ENCODE results near the gene TNFRSF14. TPM values are rescaled to one million over a fixed set of nuclear protein-coding genes. Genes with fewer than 3 reads are reported as not detected.

TNFRSF14 gene
- total and polyA plus RNA-seq, 2 experiments from 2014 or later, result 7.8 to 13.3 TPM

DNA sequence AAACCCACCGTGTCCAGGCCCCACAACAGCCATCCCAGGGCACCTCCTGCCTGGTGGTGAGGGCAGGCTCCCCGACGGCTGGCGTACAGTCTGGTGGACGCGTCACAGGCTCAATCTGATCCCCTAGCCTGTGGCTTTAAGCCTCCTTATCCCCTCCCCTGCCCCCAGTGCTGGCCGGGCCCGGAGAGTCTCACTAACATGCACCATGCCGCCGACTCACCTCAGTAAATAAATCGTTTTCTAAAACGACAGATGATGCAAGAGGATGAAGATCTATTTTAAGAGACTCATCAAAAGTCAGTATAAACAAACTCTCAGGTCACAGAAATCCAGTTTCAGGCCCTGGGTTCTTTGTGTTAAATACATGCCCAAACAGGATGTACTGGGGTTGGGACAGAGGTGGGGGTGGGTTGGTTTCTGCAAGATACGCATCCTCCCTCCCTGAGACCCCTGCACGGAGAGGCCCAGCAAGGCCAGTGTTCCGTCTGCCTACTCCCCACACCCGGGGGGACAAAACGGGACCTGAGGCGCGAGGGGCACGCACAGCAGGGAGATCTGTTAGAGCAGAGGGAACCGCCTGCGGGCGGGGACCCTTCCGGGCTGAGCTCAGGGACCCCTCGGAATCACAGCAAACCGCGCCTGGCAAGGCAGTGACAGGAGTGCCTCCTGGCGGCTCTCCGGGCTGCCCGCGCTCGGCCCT is 32.8 kb upstream of the TNFRSF14 start:
- 87 to 88% methylated on average over 32 of the region's 32 CpGs for WGBS, 2 experiments (ENCODE audit: low coverage in 1 of 2, low lambda C conversion rate in 2 of 2, missing lambda C conversion rate in 2 of 2)
- H3K4me1 ChIP-seq (ENCODE audit: insufficient read depth), result peaks cover 15% of the 10 kb centered on the region; the same call in 1 of the 2 replicates

DNA sequence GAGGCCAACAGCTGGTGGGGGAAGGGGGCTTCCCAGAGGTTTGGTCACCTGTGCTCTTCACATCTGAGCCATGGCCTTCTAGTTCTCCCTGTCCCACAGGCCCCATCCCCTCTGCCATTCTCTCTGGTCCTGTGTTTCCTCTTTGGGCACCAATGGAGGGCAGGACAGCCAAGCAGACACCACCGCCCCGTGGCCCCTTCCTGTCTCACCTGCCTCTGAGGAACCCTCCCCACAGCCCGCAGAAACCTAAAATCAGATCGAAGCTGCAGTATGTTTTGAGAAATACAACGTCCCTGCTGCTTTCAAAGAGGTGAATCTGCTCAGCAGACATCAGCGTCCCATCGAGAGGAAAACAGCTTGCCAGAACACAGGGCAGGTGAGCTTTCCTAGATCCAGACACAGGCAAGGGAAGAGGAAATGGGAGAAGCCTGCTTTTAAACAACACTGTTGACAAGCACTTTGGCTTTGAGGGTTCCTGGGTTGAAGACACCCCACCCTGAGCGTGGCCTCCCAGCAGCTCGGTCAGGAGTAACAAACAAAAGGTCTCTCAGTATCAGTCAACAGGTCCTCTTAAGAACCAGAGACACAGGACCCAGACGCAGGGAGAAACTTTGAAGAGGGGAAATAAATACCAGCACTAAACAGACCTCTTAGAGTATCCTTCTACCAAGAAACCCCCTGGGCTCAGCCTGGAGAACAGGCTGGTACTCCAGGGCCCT is 32.1 kb upstream of the TNFRSF14 start:
- Histone ChIP-seq H3K9me3 (ENCODE audit: low read depth) (no peaks in the 10 kb centered on the region), H3K4me1 (ENCODE audit: insufficient read depth) (peaks cover 15% of the 10 kb centered on the region; the same call in 1 of the 2 replicates), H3K9ac (0 out of 2 replicates have a peak overlapping the region, but pooled peaks have one; percentile 5), H3K27me3 (replicated peaks; ENCODE audit: insufficient read depth) (no peaks in the 10 kb centered on the region), H2AFZ (no peak overlapping the region), H4K20me1 (ENCODE audit: insufficient read depth) (no peaks in the 10 kb centered on the region), H3K9me2 (ENCODE audit: insufficient read depth) (no peaks in the 10 kb centered on the region), H3K27ac (no peak overlapping the region), H3F3A (ENCODE audit: insufficient read depth) (no peaks in the 10 kb centered on the region), H3K4me2 (ENCODE audit: unreplicated experiment) (no peak overlapping the region), H3K36me3 (ENCODE audit: low read depth) (no peaks in the 10 kb centered on the region; the same call in 1 of the 2 replicates), H3K4me3 (0 out of 2 replicates have a peak overlapping the region, but pooled peaks have one; percentile 88), H3K79me2 (ENCODE audit: insufficient read depth) (peaks cover 53% of the 10 kb centered on the region)
- no peak for DNase-seq
- 66 to 67% methylated on average over 10 of the region's 10 CpGs for WGBS, 2 experiments (ENCODE audit: low coverage in 1 of 2, low lambda C conversion rate in 2 of 2, missing lambda C conversion rate in 2 of 2)
- TF ChIP-seq EZH2phosphoT487 (IDR thresholded peaks at IDR 0.05; ENCODE audit: insufficient read depth, low read depth), result no peak
- TF ChIP-seq EZH2 (IDR thresholded peaks at IDR 0.05; ENCODE audit: insufficient read depth, poor library complexity, severe bottlenecking), result no peak
- in situ Hi-C loops (cut with MboI), result loop anchor here (25.0 kb wide), 1 partner anchor 337 kb away; the partner anchor contains the start of gene FAAP20

More for the DNA sequence above, 32.8 kb upstream of the TNFRSF14 start:
- Histone ChIP-seq H3K79me2 (ENCODE audit: insufficient read depth) (peaks cover 53% of the 10 kb centered on the region), H3K9ac (no peak overlapping the region), H3F3A (ENCODE audit: insufficient read depth) (no peaks in the 10 kb centered on the region), H3K9me3 (ENCODE audit: low read depth) (no peaks in the 10 kb centered on the region), H3K4me2 (ENCODE audit: unreplicated experiment) (no peak overlapping the region), H3K36me3 (ENCODE audit: low read depth) (no peaks in the 10 kb centered on the region; the same call in 1 of the 2 replicates), H2AFZ (no peak overlapping the region), H4K20me1 (ENCODE audit: insufficient read depth) (no peaks in the 10 kb centered on the region), H3K4me3 (no peak overlapping the region), H3K27ac (no peak overlapping the region), H3K9me2 (ENCODE audit: insufficient read depth) (no peaks in the 10 kb centered on the region), H3K27me3 (replicated peaks; ENCODE audit: insufficient read depth) (no peaks in the 10 kb centered on the region)
- in situ Hi-C loops (cut with MboI), result loop anchor here (25.0 kb wide), 1 partner anchor 336 kb away; the partner anchor contains the start of gene FAAP20
- no peak for DNase-seq
- no peak for TF ChIP-seq EZH2 (IDR thresholded peaks at IDR 0.05; ENCODE audit: insufficient read depth, poor library complexity, severe bottlenecking)
- TF ChIP-seq EZH2phosphoT487 (IDR thresholded peaks at IDR 0.05; ENCODE audit: insufficient read depth, low read depth), result no peak

DNA sequence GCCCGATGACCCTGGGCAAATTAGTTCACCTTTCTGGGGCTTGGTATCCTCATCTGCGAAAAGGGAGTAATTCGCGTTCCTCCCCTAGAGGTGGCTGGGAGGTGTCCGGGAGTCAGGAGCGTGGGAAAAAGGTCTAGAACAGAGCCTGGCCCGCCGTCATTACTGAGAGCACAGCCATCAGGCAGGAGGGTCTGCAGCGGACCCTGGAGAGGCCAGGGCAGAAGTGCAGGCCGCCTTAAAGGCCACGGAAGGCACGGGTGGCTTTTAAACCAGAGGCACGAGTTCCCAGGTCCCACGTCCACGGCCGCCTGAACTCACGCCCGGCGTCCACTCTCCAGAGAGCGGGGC is 30.6 kb upstream of the TNFRSF14 start:
- Histone ChIP-seq H3K9ac (peak overlapping the region; percentile 93), H3K27me3 (replicated peaks; ENCODE audit: insufficient read depth) (peaks cover 10% of the 10 kb centered on the region), H3K4me3 (peak overlapping the region; percentile 88), H3K27ac (peak overlapping the region; percentile 61), H2AFZ (peak overlapping the region; percentile 47), H4K20me1 (ENCODE audit: insufficient read depth) (no peaks in the 10 kb centered on the region), H3K36me3 (ENCODE audit: low read depth) (no peaks in the 10 kb centered on the region), H3K4me1 (ENCODE audit: insufficient read depth) (peaks cover 15% of the 10 kb centered on the region; the same call in 1 of the 2 replicates), H3K9me2 (ENCODE audit: insufficient read depth) (no peaks in the 10 kb centered on the region), H3K4me2 (ENCODE audit: unreplicated experiment) (peak overlapping the region; percentile 95), H3F3A (ENCODE audit: insufficient read depth) (no peaks in the 10 kb centered on the region), H3K9me3 (ENCODE audit: low read depth) (no peaks in the 10 kb centered on the region), H3K79me2 (ENCODE audit: insufficient read depth) (peaks cover 53% of the 10 kb centered on the region)
- in situ Hi-C loops (cut with MboI), result no loop called here
- 1 to 2% methylated on average over 20 of the region's 20 CpGs for WGBS, 2 experiments (ENCODE audit: low coverage in 1 of 2, low lambda C conversion rate in 2 of 2, missing lambda C conversion rate in 2 of 2)
- DNase-seq, result peak; percentile 47
- TF ChIP-seq EZH2 (IDR thresholded peaks at IDR 0.05; ENCODE audit: insufficient read depth, poor library complexity, severe bottlenecking), result no peak
- no peak for TF ChIP-seq EZH2phosphoT487 (IDR thresholded peaks at IDR 0.05; ENCODE audit: insufficient read depth, low read depth)

DNA sequence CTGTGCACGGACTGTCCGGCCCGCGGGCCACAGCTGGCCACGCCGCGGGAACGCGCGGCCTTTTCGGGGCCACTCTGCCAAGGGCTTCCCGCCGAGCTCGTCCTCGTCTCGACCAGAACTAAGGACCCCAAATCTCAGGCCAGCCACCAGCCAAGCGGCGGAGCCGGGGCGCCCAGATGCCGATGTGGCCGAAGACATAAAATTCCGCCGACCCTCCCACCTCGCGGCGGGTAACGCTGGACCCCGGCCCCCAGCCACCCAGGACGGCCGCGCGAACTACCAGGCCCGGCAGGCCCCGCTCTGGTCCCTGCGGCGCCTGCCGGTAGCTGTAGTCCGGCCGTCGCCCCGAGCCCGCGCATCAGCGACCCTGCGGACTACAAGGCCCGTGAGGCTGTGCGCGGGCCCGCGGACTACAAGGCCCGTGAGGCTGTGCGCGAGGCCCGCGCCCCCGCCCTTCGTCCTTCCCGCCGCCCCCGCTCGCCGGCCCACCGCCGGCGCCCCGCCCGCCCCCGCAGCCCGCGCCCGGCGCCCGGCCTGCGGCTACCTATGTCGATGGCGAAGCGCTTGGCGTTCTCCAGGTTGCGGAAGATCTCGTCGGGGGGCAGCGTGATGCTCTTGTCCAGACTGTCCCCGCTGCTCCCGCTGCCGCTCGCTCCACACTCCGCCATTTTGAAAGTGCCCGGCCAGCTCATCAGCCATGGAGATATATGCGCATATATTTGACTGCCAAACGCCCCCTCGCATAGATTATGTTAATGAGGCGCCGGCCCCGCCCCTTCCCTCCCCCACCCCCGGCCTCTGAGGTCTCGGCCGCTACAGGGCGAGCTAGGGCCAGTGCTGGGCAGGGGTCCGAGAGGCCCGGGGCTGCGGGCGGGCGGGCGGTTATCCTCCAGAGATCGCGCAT is 30.0 kb upstream of the TNFRSF14 start, which contains the start of gene PANK4:
TSS of gene PANK4 (minus strand) at position 677 of the 904 bp plus-strand sequence. CDS start at position 668, 9 bp downstream.
- Histone ChIP-seq H3K4me3 (peak within 1 kb of the TSS; percentile 88), H2AFZ (peak within 1 kb of the TSS; percentile 73), H3K79me2 (ENCODE audit: insufficient read depth) (peaks cover 48% of the 10 kb centered on the region), H3K9me2 (ENCODE audit: insufficient read depth) (no peaks in the 10 kb centered on the region), H3K4me2 (ENCODE audit: unreplicated experiment) (peak within 1 kb of the TSS; percentile 95), H4K20me1 (ENCODE audit: insufficient read depth) (no peaks in the 10 kb centered on the region), H3K4me1 (ENCODE audit: insufficient read depth) (peaks cover 15% of the 10 kb centered on the region; the same call in 1 of the 2 replicates), H3K9me3 (ENCODE audit: low read depth) (no peaks in the 10 kb centered on the region), H3K36me3 (ENCODE audit: low read depth) (no peaks in the 10 kb centered on the region), H3K27me3 (replicated peaks; ENCODE audit: insufficient read depth) (peaks cover 16% of the 10 kb centered on the region), H3K9ac (peak within 1 kb of the TSS; percentile 93), H3K27ac (peak within 1 kb of the TSS; percentile 74), H3F3A (ENCODE audit: insufficient read depth) (no peaks in the 10 kb centered on the region)
- in situ Hi-C loops (cut with MboI), result no loop called here
- whole genome bisulfite sequencing, 2 experiments (ENCODE audit: low coverage in 1 of 2, low lambda C conversion rate in 2 of 2, missing lambda C conversion rate in 2 of 2), result 0 to 1% methylated on average over 57 to 104 of the region's 107 CpGs
- TF ChIP-seq EZH2phosphoT487 (IDR thresholded peaks at IDR 0.05; ENCODE audit: insufficient read depth, low read depth), result no peak
- TF ChIP-seq EZH2 (IDR thresholded peaks at IDR 0.05; ENCODE audit: insufficient read depth, poor library complexity, severe bottlenecking), result no peak
- peak; percentile 99 for DNase-seq
